ENCODE measurements around the gene TEAD4.

GRCh38 chr12:3042394-3042793 is 83.2 kb downstream of the TEAD4 start:
- no peak for TF ChIP-seq POLR2AphosphoS5 (IDR thresholded peaks at IDR 0.05; ENCODE audit: borderline replicate concordance, low read depth, low read length)
- no peak for TF ChIP-seq EZH2 (IDR thresholded peaks at IDR 0.05)
- TF ChIP-seq FOXP2 (optimal IDR thresholded peaks at IDR 0.05; ENCODE audit: control extremely low read depth, extremely low read length, insufficient read depth) = no peak

Data from SK-N-MC (cell line).